HG03469 (cell line): ENCODE measurements around the gene HGS.

Source experiments
- ATAC-seq: cut with Tn5 transposase; IDR thresholded peaks from one replicate; pipeline ENCODE4 v1.9.1; 2021; ENCODE audit warnings: mild to moderate bottlenecking, moderate library complexity, moderate number of reproducible peaks; ENCODE audit not compliant: unreplicated experiment

The HGS gene

GRCh38 chr17:81683208-81683583 lies 615 bp upstream of the HGS start:
- ATAC-seq = peak; percentile 5

DNA sequence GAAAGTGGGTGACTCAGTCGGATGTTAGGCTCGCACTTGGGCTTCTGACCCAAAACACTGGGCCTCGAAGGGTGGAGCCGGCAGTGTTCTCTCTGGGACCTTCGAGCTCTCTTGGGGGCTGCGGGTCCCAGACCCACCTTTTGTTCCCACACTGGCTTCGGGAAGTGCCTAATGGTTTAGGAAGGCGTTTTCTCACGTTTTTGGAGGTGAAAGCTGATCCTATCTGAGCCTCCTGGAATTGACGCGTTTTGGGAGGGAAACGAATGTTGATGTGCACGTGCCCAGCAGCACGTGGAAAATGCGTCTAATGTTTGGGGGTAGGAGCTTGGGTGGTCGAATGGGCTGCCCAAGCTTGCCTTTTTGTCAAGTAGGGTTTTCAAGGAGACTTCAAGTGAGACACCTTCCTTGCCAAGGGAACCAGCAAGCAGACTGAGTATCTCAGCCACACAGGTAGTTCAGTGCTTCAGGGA lies 666 bp downstream of the HGS start:
- ATAC-seq = no peak

DNA sequence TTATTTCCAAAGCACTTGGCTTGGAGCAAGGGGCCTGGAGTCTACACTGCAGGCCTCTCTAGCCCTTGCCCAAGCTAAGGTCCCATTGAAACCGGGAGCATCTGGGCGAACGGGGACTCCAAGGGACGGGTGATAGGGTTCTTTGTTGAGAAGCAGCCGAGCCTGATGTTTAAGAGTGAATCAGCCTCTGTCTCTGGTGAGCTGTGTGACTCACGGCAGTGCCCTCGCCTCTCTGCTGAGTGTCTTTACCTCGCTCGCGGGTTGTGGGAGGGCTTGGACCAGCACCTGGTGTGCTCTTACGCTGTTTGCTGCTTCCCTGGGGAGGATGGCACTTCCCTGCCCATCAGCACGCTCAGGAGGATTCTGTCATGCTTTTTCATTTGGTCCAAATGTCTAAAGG lies 1.3 kb downstream of the HGS start:
- ATAC-seq = no peak

DNA sequence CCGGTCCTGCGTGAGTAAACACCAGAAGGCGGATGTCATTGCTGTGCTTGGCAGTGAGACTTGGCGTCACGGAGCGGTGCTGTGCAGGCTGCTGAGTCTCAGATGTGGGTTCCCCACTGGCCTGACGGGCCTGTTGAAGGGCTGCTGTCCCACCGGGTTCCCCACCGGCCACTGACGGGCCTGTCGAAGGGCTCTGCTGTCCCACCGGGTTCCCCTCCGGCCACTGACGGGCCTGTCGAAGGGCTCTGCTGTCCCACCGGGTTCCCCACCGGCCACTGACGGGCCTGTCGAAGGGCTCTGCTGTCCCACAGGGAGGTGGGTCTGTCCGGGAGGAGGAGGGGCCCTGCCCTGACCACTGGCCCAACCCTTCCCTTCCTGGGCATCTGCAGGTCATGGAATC lies 2.8 kb downstream of the HGS start:
- no peak for ATAC-seq

GRCh38 chr17:81687770-81688541 lies 4.1 kb downstream of the HGS start:
- ATAC-seq = no peak

- no peak for ATAC-seq
Observed at GRCh38 chr17:81688616-81689015, 4.8 kb downstream of the HGS start.

GRCh38 chr17:81690066-81690465 lies 6.3 kb downstream of the HGS start:
- no peak for ATAC-seq

- ATAC-seq = no peak
Observed at GRCh38 chr17:81690549-81690948, 6.7 kb downstream of the HGS start.

DNA sequence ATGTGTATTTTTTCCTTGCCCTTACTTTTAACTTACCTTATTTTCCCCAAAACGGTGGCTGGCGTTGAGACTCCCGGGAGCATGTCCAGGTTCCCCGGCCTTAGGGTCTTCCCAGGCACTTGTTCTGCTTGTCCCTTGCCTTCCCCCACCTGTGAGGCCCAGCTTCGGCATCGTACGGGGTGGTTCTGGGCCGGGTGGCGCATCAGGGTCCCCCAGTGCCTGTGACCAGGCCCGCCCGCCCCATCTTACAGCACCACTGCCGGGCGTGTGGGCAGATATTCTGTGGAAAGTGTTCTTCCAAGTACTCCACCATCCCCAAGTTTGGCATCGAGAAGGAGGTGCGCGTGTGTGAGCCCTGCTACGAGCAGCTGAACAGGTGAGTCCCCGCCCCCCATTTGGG lies 7.4 kb downstream of the HGS start:
- ATAC-seq = no peak

GRCh38 chr17:81691608-81692007 lies 7.8 kb downstream of the HGS start:
- ATAC-seq = no peak

GRCh38 chr17:81693509-81694210 lies 9.8 kb downstream of the HGS start:
- ATAC-seq = no peak

GRCh38 chr17:81694810-81695209 lies 11.0 kb downstream of the HGS start:
- ATAC-seq = no peak

DNA sequence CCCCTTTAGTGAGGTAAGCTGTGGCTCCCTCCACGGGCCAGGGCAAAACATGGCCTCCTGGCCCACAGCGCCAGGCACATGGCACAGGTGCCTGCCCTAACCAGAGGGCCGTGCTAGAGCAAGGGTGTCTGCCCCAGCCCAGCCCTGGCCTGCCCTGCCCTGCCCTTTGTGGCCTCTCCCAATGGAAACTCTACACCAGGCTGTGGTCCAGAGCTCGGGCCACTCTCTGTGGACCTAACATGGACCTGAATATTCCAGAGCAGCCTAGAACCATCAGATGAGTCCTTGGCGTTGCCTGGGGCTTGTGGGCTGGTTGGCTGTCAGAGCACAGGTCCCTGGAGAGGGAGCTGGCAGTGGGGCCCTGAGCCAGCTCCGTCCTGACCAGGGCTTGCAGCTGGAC lies 11.4 kb downstream of the HGS start:
- ATAC-seq = no peak

DNA sequence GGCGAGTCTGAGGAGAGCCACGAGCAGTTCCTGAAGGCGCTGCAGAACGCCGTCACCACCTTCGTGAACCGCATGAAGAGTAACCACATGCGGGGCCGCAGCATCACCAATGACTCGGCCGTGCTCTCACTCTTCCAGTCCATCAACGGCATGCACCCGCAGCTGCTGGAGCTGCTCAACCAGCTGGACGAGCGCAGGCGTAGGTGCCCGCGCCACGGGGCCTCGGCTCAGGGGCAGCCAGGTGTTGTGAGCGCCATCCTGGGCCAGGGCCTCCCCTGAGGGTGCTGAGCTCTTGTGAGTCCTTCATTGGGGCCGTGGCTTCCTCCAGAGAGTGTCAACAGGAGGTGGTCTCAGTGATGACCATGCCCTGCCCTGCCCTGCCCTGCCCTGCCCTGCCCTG lies 12.0 kb downstream of the HGS start:
- no peak for ATAC-seq

DNA sequence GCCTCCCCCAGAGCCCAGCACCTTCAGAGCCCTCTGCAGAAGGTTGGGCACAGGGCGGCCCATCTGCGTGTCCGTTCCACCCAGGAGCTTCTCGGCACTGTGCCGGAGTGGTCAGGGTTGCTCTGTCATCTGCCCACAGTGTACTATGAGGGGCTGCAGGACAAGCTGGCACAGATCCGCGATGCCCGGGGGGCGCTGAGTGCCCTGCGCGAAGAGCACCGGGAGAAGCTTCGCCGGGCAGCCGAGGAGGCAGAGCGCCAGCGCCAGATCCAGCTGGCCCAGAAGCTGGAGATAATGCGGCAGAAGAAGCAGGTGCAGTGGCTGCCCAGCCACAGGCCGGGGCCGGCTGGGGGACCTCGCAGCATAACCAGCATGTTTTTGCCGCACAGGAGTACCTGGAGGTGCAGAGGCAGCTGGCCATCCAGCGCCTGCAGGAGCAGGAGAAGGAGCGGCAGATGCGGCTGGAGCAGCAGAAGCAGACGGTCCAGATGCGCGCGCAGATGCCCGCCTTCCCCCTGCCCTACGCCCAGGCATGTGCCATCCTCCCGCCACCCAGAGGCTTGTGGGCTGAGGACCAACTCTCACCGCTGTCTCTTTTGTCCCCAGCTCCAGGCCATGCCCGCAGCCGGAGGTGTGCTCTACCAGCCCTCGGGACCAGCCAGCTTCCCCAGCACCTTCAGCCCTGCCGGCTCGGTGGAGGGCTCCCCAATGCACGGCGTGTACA lies 12.6 kb downstream of the HGS start:
- ATAC-seq = no peak

DNA sequence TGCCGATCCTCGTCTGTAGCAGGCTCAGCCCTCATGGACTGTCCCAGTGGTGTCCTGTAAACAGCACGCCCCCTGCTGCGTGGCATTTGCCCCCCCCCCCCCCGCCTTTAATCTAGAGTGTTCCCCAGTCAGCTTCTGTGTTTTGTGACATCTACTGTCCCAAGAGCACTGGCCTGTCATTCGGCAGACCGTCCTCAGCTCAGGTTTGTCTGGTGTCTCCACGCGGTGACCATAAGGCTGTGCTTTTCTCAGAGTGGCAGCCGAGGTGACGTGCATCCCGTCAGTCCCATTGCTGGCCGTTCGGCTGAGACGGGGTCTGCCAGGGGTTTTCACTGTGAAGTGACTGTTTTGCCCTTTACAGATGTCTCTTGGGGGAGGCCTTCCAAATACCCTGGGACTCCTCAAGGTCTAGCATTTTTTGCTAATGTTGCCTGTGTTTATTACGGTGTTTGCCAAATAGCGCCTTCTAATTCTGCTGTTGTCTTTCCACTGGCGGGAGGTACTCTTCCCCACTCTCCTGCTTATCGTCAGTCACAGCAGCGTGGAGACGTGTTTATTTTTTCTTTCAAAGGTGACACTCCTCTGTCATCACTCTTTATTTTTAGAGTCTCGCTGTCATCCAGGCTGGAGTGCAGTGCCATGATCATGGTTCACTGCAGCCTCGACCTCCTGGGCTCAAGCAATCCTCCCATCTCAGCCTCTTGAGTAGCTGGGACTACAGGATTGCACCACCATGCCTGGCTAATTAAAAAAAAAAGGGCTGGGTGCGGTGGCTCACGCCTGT lies 13.6 kb downstream of the HGS start:
- no peak for ATAC-seq

DNA sequence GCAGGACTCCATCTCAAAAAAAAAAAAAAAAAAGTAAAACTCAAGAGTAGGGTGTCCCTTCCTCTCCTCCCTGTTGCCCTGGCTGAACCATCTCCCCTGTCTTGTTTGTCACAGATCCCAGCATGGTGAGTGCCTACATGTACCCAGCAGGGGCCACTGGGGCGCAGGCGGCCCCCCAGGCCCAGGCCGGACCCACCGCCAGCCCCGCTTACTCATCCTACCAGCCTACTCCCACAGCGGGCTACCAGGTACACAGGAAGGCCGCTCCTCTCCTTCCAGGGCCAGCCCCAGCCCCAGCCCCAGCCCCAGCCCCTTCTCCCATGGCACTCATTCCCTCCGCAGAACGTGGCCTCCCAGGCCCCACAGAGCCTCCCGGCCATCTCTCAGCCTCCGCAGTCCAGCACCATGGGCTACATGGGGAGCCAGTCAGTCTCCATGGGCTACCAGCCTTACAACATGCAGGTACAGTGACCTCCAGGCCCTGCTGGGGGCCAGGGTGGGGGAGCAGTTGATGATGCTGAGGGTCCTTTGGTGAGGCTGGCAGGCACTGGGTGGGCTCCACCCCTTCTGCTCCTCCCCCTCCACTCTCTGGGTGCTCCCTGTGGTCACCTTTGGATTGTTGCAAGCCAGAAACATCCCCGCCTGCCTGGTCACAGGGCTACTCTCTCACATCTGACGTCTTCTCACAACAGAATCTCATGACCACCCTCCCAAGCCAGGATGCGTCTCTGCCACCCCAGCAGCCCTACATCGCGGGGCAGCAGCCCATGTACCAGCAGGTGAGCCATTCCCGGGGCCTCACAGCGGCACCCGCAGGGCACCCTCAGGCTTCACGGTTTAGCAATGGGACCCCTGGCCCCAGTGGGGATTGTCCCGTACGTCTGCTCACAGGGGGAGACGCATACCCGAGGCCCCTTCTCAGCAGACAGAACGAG lies 16.8 kb downstream of the HGS start:
- no peak for ATAC-seq

DNA sequence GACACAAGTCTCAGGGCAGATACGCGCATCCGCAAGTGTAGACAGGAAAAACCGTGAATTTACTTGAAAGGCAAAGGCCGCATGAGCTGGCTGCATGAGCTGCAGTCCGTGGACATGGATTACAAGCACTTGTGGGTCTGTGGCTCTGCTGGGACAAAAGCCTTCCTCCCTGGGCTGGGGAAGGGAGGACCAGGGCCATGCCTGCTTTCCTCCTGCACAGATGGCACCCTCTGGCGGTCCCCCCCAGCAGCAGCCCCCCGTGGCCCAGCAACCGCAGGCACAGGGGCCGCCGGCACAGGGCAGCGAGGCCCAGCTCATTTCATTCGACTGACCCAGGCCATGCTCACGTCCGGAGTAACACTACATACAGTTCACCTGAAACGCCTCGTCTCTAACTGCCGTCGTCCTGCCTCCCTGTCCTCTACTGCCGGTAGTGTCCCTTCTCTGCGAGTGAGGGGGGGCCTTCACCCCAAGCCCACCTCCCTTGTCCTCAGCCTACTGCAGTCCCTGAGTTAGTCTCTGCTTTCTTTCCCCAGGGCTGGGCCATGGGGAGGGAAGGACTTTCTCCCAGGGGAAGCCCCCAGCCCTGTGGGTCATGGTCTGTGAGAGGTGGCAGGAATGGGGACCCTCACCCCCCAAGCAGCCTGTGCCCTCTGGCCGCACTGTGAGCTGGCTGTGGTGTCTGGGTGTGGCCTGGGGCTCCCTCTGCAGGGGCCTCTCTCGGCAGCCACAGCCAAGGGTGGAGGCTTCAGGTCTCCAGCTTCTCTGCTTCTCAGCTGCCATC lies 17.7 kb downstream of the HGS start:
- ATAC-seq = no peak
